MM.1S (cell line): ENCODE results near the gene LRRK1.

Experiments used
- CTCF ChIP-seq: fragments of 300-600 bp; sonication (generic); IDR thresholded peaks from 2 replicates; pipeline ENCODE4 v1.5.1; 2016; ENCODE audit warnings: antibody characterized with exemption, low read length, mixed read lengths
- EZH2 ChIP-seq: fragments of 300-600 bp; sonication (generic); optimal IDR thresholded peaks from 2 replicates; pipeline ENCODE3; 2017; ENCODE audit warnings: low read depth, mild to moderate bottlenecking, antibody characterized with exemption, low read length, mixed read lengths
- EZH2phosphoT487 ChIP-seq: fragments of 300-600 bp; sonication (generic); IDR thresholded peaks from 2 replicates; pipeline ENCODE4 v1.6.1; 2018; ENCODE audit warnings: antibody characterized with exemption, low read length

- no peak for TF ChIP-seq CTCF
- TF ChIP-seq EZH2 = no peak
- no peak for TF ChIP-seq EZH2phosphoT487
Observed at GRCh38 chr15:101017093-101017754, 98.1 kb downstream of the LRRK1 start.
